DOHH2 (cell line): ENCODE data around the gene SUCLG1.

Experiments used
- H3F3A ChIP-seq: fragments of 200-600 bp; sonication (generic), shearing (Covaris generic); 2 replicates; pipeline ENCODE4 v1.6.0; 2016; ENCODE audit warnings: antibody characterized with exemption, mild to moderate bottlenecking; ENCODE audit not compliant: control insufficient read depth, insufficient read depth
- H3K27ac ChIP-seq: fragments of 200-600 bp; sonication (generic); 2 replicates; pipeline ENCODE4 v1.5.1; 2014; ENCODE audit warnings: low read depth, mild to moderate bottlenecking, low read length, moderate library complexity
- H3K27me3 ChIP-seq: fragments of 200-600 bp; sonication (generic); 2 replicates; pipeline ENCODE4 v1.6.1; 2014; ENCODE audit warnings: mild to moderate bottlenecking, low read length, mixed read lengths; ENCODE audit not compliant: control insufficient read depth
- H3K36me3 ChIP-seq: fragments of 200-600 bp; sonication (generic); 2 replicates; pipeline ENCODE4 v1.6.1; 2014; ENCODE audit warnings: mild to moderate bottlenecking, low read length, moderate library complexity, mixed read lengths; ENCODE audit not compliant: control insufficient read depth
- H3K4me1 ChIP-seq: fragments of 200-600 bp; sonication (generic); 2 replicates; pipeline ENCODE4 v1.6.1; 2014; ENCODE audit warnings: mild to moderate bottlenecking, low read length, mixed read lengths; ENCODE audit not compliant: control insufficient read depth
- H3K4me2 ChIP-seq: fragments of 200-600 bp; sonication (generic); 2 replicates; pipeline ENCODE4 v1.6.0; 2014; ENCODE audit warnings: mild to moderate bottlenecking, low read length, moderate library complexity
- H3K4me3 ChIP-seq: fragments of 200-600 bp; sonication (generic); 2 replicates; pipeline ENCODE4 v1.5.1; 2014; ENCODE audit warnings: mild to moderate bottlenecking, low read length, mixed read lengths
- H3K79me2 ChIP-seq: fragments of 200-600 bp; sonication (generic); 2 replicates; pipeline ENCODE4 v1.6.1; 2014; ENCODE audit warnings: mild to moderate bottlenecking, low read length, mixed read lengths; ENCODE audit not compliant: control insufficient read depth
- H3K9me2 ChIP-seq: fragments of 200-600 bp; sonication (generic); replicated peaks from 2 replicates; pipeline ENCODE4 v1.6.1; 2014; ENCODE audit warnings: mild to moderate bottlenecking, low read length, mixed read lengths; ENCODE audit not compliant: control insufficient read depth
- H3K9me3 ChIP-seq: fragments of 200-600 bp; sonication (generic); 2 replicates; pipeline ENCODE4 v1.6.1; 2014; ENCODE audit warnings: antibody characterized with exemption, low read length, mixed read lengths; ENCODE audit not compliant: control insufficient read depth, insufficient read depth
- H4K20me1 ChIP-seq: fragments of 200-600 bp; sonication (generic); 2 replicates; pipeline ENCODE4 v1.6.0; 2014; ENCODE audit warnings: low read depth, mild to moderate bottlenecking, antibody characterized with exemption, low read length, moderate library complexity; ENCODE audit not compliant: control insufficient read depth, insufficient read depth
- EZH2phosphoT487 ChIP-seq: fragments of 200-600 bp; sonication (generic); IDR thresholded peaks from 2 replicates; pipeline ENCODE4 v1.6.1; 2017; ENCODE audit warnings: borderline replicate concordance, mild to moderate bottlenecking, antibody characterized with exemption, low read length, moderate library complexity, mixed read lengths
- TF ChIP-seq, protein P1 (sequence below): fragments of 200-600 bp; sonication (generic); IDR thresholded peaks from one replicate; pipeline ENCODE4 v1.5.1; 2014; ENCODE audit warnings: antibody characterized with exemption, mild to moderate bottlenecking, low read depth, low read length; ENCODE audit not compliant: poor library complexity, severe bottlenecking

Gene SUCLG1

DNA sequence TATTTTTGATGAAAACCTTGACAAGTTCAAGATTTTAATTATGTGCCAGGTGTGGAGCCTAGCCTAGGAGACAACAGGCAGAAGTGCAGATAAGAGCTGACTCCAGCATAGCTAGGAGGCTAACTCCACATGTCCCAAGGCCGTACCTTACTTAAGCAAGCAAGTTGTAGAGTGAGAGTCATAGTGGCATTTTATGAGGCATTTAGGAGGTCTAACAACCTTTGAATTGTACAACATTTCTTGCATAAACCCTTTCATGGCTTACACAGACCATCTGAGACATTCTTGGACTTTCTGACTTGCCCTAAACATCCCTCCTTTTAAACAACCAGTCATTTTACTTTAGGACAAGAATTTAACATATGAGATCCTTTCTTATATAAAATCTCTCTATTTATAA, 8.3 kb upstream of the SUCLG1 start:
- TF ChIP-seq EZH2phosphoT487: no peak
- TF ChIP-seq, protein P1, sequence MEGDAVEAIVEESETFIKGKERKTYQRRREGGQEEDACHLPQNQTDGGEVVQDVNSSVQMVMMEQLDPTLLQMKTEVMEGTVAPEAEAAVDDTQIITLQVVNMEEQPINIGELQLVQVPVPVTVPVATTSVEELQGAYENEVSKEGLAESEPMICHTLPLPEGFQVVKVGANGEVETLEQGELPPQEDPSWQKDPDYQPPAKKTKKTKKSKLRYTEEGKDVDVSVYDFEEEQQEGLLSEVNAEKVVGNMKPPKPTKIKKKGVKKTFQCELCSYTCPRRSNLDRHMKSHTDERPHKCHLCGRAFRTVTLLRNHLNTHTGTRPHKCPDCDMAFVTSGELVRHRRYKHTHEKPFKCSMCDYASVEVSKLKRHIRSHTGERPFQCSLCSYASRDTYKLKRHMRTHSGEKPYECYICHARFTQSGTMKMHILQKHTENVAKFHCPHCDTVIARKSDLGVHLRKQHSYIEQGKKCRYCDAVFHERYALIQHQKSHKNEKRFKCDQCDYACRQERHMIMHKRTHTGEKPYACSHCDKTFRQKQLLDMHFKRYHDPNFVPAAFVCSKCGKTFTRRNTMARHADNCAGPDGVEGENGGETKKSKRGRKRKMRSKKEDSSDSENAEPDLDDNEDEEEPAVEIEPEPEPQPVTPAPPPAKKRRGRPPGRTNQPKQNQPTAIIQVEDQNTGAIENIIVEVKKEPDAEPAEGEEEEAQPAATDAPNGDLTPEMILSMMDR: no peak
- no peaks in the 10 kb centered on the region for H3K79me2 ChIP-seq
- no peaks in the 10 kb centered on the region for H3K9me2 ChIP-seq
- H3K4me1 ChIP-seq: no peaks in the 10 kb centered on the region
- no peak overlapping the region for H3K27ac ChIP-seq
- H3K4me2 ChIP-seq: no peak overlapping the region
- H3K4me3 ChIP-seq: no peak overlapping the region
- H3K36me3 ChIP-seq: no peaks in the 10 kb centered on the region
- H3K27me3 ChIP-seq: no peaks in the 10 kb centered on the region
- no peaks in the 10 kb centered on the region for H4K20me1 ChIP-seq
- H3F3A ChIP-seq: no peaks in the 10 kb centered on the region
- H3K9me3 ChIP-seq: peaks cover 7% of the 10 kb centered on the region; the same call in 1 of the 2 replicates

DNA sequence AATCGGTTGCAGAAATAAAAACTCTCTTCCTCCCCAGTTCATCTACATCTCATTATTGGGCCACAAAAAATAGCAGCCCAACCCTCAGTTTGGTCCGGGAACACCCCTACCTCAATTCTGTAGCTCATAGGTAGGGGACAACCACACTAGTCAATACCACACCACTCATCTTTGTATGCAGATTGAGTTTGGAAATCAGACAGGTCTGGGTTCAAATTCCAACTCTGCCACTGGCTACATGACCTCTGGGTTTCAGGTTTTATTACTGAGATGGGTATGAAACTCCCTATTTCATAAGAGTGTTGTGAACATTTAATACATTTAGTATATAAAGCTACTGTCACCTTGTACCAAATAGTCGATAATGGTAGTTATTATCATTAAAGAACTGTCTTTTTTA, 2.2 kb upstream of the SUCLG1 start:
- Histone ChIP-seq H3K79me2 (peaks cover 44% of the 10 kb centered on the region), H3K4me1 (peaks cover 25% of the 10 kb centered on the region)

DNA sequence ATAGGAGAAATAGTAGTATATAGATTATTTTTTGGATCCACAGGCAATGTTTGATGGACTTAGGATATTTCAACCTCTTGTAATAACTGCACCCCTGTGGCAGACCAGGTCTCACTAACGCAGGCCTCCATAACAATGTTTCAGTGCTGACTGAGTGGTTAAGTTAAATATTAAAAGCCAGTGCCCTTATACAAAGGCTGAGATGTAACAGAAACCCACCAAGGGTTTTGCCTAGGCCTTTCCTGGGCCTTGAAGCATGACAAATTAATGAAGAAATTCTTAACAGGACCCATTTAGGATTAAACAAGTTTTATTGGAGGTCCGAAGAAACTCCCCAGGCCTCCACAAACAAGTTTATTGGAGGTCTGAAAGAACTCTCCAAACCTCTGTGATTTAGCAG, 1.6 kb upstream of the SUCLG1 start:
- no peak overlapping the region for H3K27ac ChIP-seq
- no peaks in the 10 kb centered on the region for H3K9me3 ChIP-seq
- peak overlapping the region; percentile 93 for H3K4me2 ChIP-seq
- H3K27me3 ChIP-seq: no peaks in the 10 kb centered on the region
- peaks cover 25% of the 10 kb centered on the region for H3K4me1 ChIP-seq
- TF ChIP-seq EZH2phosphoT487: no peak
- TF ChIP-seq, protein P1: no peak
- peaks cover 50% of the 10 kb centered on the region for H3K79me2 ChIP-seq
- no peaks in the 10 kb centered on the region for H3K9me2 ChIP-seq
- H3F3A ChIP-seq: no peaks in the 10 kb centered on the region
- peaks cover 8% of the 10 kb centered on the region; the same call in 1 of the 2 replicates for H3K36me3 ChIP-seq
- no peaks in the 10 kb centered on the region; the same call in 1 of the 2 replicates for H4K20me1 ChIP-seq
- no peak overlapping the region for H3K4me3 ChIP-seq

More for the DNA sequence above, 2.2 kb upstream of the SUCLG1 start:
- Histone ChIP-seq H3K4me2 (no peak overlapping the region), H3K9me2 (no peaks in the 10 kb centered on the region), H3K27me3 (no peaks in the 10 kb centered on the region), H4K20me1 (no peaks in the 10 kb centered on the region; the same call in 1 of the 2 replicates), H3K36me3 (peaks cover 8% of the 10 kb centered on the region; the same call in 1 of the 2 replicates), H3K27ac (no peak overlapping the region), H3K4me3 (no peak overlapping the region), H3F3A (no peaks in the 10 kb centered on the region), H3K9me3 (no peaks in the 10 kb centered on the region; the same call in 1 of the 2 replicates)
- TF ChIP-seq EZH2phosphoT487: no peak
- TF ChIP-seq, protein P1: no peak
